Body of pancreas (tissue), 4 donors: ENCODE results near the gene TAS2R60. TPM values are rescaled to one million over a fixed set of nuclear protein-coding genes. Genes with fewer than 3 reads are reported as not detected.
"Not testable (repeated sequence)": the region's sequence is repeated elsewhere in the genome, so short reads cannot be mapped to it uniquely, and the experiment has no call there.

Experiments used
- ATAC-seq: fragments of 150-250 bp; one replicate; pipeline ENCODE4 v1.9.1; 2016
- DNase-seq, 4 donors: peaks; one replicate each; pipeline ENCODE4 v3.0.0-alpha.2; 2019
- H3K27ac ChIP-seq, 4 donors: fragments of 200-600 bp; sonication (generic); 1 replicate in 3 of 4; 2 replicates in 1 of 4; pipeline versions ENCODE4 v1.5.1 to v1.6.1; 2016 to 2019; ENCODE audit warnings: mild to moderate bottlenecking in 1 of 4, mixed read lengths in 1 of 4, moderate library complexity in 1 of 4
- H3K27me3 ChIP-seq, 2 donors: fragments of 200-600 bp; sonication (generic); one replicate each; pipeline ENCODE4 v1.6.0; 2016; ENCODE audit warnings: mild to moderate bottlenecking in 1 of 2
- H3K36me3 ChIP-seq, 2 donors: fragments of 200-600 bp; sonication (generic); replicated peaks in 1 of 2; 2 replicates each; pipeline ENCODE4 v1.5.1; 2016; ENCODE audit warnings: low read depth in 2 of 2; ENCODE audit not compliant: insufficient read depth in 1 of 2
- H3K4me1 ChIP-seq: fragments of 200-600 bp; sonication (generic); one replicate; pipeline ENCODE4 v1.6.0; 2016
- H3K4me3 ChIP-seq, 2 donors: fragments of 200-600 bp; sonication (generic); 1 replicate in 1 of 2; 2 replicates in 1 of 2; pipeline ENCODE4 v1.5.1; 2016 to 2019
- H3K9me3 ChIP-seq, 3 donors: fragments of 200-600 bp; sonication (generic); 1 replicate in 2 of 3; 2 replicates in 1 of 3; pipeline ENCODE4 v1.5.1; 2016
- CTCF ChIP-seq, 7 experiments: fragments of 450-650 bp in 4 of 7; fragments of 200-600 bp in 3 of 7; sonication (generic) in 3 of 7; IDR thresholded peaks; one replicate each; pipeline ENCODE4 v1.5.1; 2016 to 2019; ENCODE audit warnings: antibody characterized with exemption in 7 of 7
- POLR2A ChIP-seq, 3 donors: fragments of 450-650 bp; IDR thresholded peaks; one replicate each; pipeline ENCODE4 v1.6.1; 2016; ENCODE audit warnings: antibody characterized with exemption in 3 of 3, mild to moderate bottlenecking in 2 of 3
- WGBS, 2 donors: methylation state at CpG; one replicate each; pipeline ENCODE4 v1.1.5; 2017; 5-methylcytosine and 5-hydroxymethylcytosine counted together
- intact Hi-C: fragments of 100-400 bp; cut with DNase I; formaldehyde crosslinking; loops from one replicate; pipeline ENCODE4 v1.15.1; 2023
- total RNA-seq, 2 donors: library from RNA; depleted of rRNA; stranded (reverse); fragments of >200 nt; gene quantifications; one replicate each; pipeline ENCODE4 v1.1.0, GENCODE V29; 2016

The TAS2R60 gene
- total RNA-seq, 2 donors from 2014 or later = not detected

GRCh38 chr7:143410521-143411004, 32.7 kb upstream of the TAS2R60 start:
- peak in 1 of 4 donors; percentile 37 for DNase-seq
- TF ChIP-seq CTCF (IDR thresholded peaks at IDR 0.05) (no peak), POLR2A (IDR thresholded peaks at IDR 0.05) (no peak)
- no peak for ATAC-seq
- Histone ChIP-seq H3K36me3 (no peaks in the 10 kb centered on the region), H3K9me3 (no peaks in the 10 kb centered on the region), H3K27me3 (no peaks in the 10 kb centered on the region), H3K4me1 (peaks cover 32% of the 10 kb centered on the region), H3K4me3 (no peak overlapping the region), H3K27ac (peak overlapping the region in 1 of 4 donors; percentile 44)
- WGBS, 2 donors = 48 to 64% methylated on average over 6 of the region's 6 CpGs
- intact Hi-C loops = no loop called here

GRCh38 chr7:143411976-143412708, 31.1 kb upstream of the TAS2R60 start:
- Histone ChIP-seq H3K9me3 (no peaks in the 10 kb centered on the region), H3K4me1 (peaks cover 28% of the 10 kb centered on the region), H3K36me3 (no peaks in the 10 kb centered on the region), H3K27ac (no peak overlapping the region), H3K27me3 (no peaks in the 10 kb centered on the region), H3K4me3 (no peak overlapping the region)
- intact Hi-C loops = no loop called here
- 64 to 68% methylated on average over 5 of the region's 5 CpGs for WGBS, 2 donors
- no peak for DNase-seq
- ATAC-seq = no peak
- TF ChIP-seq POLR2A (IDR thresholded peaks at IDR 0.05) = no peak

GRCh38 chr7:143413123-143413522, 30.1 kb upstream of the TAS2R60 start:
- Histone ChIP-seq H3K9me3 (no peaks in the 10 kb centered on the region), H3K36me3 (no peaks in the 10 kb centered on the region), H3K27ac (no peak overlapping the region), H3K4me3 (no peak overlapping the region), H3K27me3 (no peaks in the 10 kb centered on the region), H3K4me1 (peaks cover 19% of the 10 kb centered on the region)
- ATAC-seq (no peak), DNase-seq (no peak)
- intact Hi-C loops = no loop called here
- 85 to 89% methylated on average over 8 of the region's 8 CpGs for WGBS, 2 donors
- TF ChIP-seq POLR2A (IDR thresholded peaks at IDR 0.05) (no peak), CTCF (IDR thresholded peaks at IDR 0.05) (no peak)

- H3K9me3 ChIP-seq, H3K36me3 ChIP-seq, ATAC-seq, H3K27ac ChIP-seq, H3K4me3 ChIP-seq, H3K27me3 ChIP-seq, DNase-seq: not testable (repeated sequence)
- H3K4me1 ChIP-seq = peaks cover 10% of the 10 kb centered on the region
- intact Hi-C loops = loop anchor here (5.0 kb wide), 1 partner anchor 173 kb away; no protein-coding TSS in a partner anchor
- 68 to 73% methylated on average over 7 of the region's 7 CpGs for WGBS, 2 donors
These were observed 28.0 kb upstream of the TAS2R60 start for GRCh38 chr7:143415209-143415608.

GRCh38 chr7:143415742-143416397, 27.4 kb upstream of the TAS2R60 start:
- no peak overlapping the region for H3K27ac ChIP-seq
- H3K9me3 ChIP-seq = no peaks in the 10 kb centered on the region
- WGBS, 2 donors = 47 to 56% methylated on average over 8 of the region's 8 CpGs
- no peak overlapping the region for H3K4me3 ChIP-seq
- no peaks in the 10 kb centered on the region for H3K27me3 ChIP-seq
- DNase-seq (no peak), ATAC-seq (no peak)
- peaks cover 10% of the 10 kb centered on the region for H3K4me1 ChIP-seq
- H3K36me3 ChIP-seq = no peaks in the 10 kb centered on the region
- intact Hi-C loops = loop anchor here (5.0 kb wide), 1 partner anchor 174 kb away; no protein-coding TSS in a partner anchor
- TF ChIP-seq CTCF (IDR thresholded peaks at IDR 0.05) (no peak), POLR2A (IDR thresholded peaks at IDR 0.05) (no peak)
